B cell (primary cell): Measurements from ENCODE around the gene LHX5. TPM values are rescaled to one million over a fixed set of nuclear protein-coding genes. Genes with fewer than 3 reads are reported as not detected.

Experiments used
- ATAC-seq: fragments of 200-7000 bp; cut with Tn5 transposase; one replicate; pipeline ENCODE4 v1.10.0; 2021; ENCODE audit warnings: low read depth, mild to moderate bottlenecking, moderate number of reproducible peaks, moderate library complexity
- CTCF ChIA-PET: fragments of 350-600 bp; sonication (Branson Sonifier 250); formaldehyde crosslinking; loops from one replicate; lab custom pipeline; 2021; ENCODE audit warnings: antibody characterized with exemption, inconsistent platforms; lab: Charles Lee
- POLR2A ChIA-PET: fragments of 350-600 bp; sonication (Branson Sonifier 250); formaldehyde crosslinking; loops from one replicate; lab custom pipeline; 2021; ENCODE audit warnings: antibody characterized with exemption; lab: Charles Lee
- DNase-seq: peaks from one replicate; pipeline ENCODE4 v3.0.0; 2013
- H2AFZ ChIP-seq: 2 replicates; pipeline ENCODE4 v1.6.1; 2012; ENCODE audit warnings: mild to moderate bottlenecking, low read depth, low read length; ENCODE audit not compliant: insufficient read depth, poor library complexity, severe bottlenecking
- H3K27ac ChIP-seq, 2 donors: 1 replicate in 1 of 2; 2 replicates in 1 of 2; pipeline ENCODE4 v1.5.1; 2012 to 2013; ENCODE audit warnings: low read length in 2 of 2, mild to moderate bottlenecking in 2 of 2, moderate library complexity in 1 of 2
- H3K27me3 ChIP-seq, 4 experiments: fragments of 200-600 bp in 1 of 4; sonication (generic) in 1 of 4; replicated peaks in 1 of 4; 1 replicate in 2 of 4; 2 replicates in 2 of 4; pipeline versions ENCODE4 v1.6.1 to v1.7.0; 2013 to 2016; ENCODE audit warnings: low read length in 3 of 4, mild to moderate bottlenecking in 2 of 4, mixed read lengths in 1 of 4, moderate library complexity in 1 of 4; ENCODE audit not compliant: insufficient read depth in 4 of 4, control insufficient read depth in 3 of 4; ENCODE audit errors: control extremely low read depth in 1 of 4
- H3K36me3 ChIP-seq, 2 experiments: replicated peaks in 1 of 2; 1 replicate in 1 of 2; 2 replicates in 1 of 2; pipeline versions ENCODE4 v1.6.1 to v1.7.1; 2013; ENCODE audit warnings: low read length in 1 of 2; ENCODE audit not compliant: insufficient read depth in 2 of 2, control insufficient read depth in 1 of 2; ENCODE audit errors: control extremely low read depth in 1 of 2, extremely low read depth in 1 of 2
- H3K4me1 ChIP-seq, 2 donors: fragments of 200-600 bp in 1 of 2; sonication (generic) in 1 of 2; 1 replicate in 1 of 2; 2 replicates in 1 of 2; pipeline versions ENCODE4 v1.5.1 to v1.6.1; 2013 to 2017; ENCODE audit warnings: low read length in 2 of 2; ENCODE audit not compliant: control insufficient read depth in 2 of 2, insufficient read depth in 2 of 2
- H3K4me2 ChIP-seq: replicated peaks from 2 replicates; pipeline ENCODE3; 2012; ENCODE audit warnings: mild to moderate bottlenecking, low read depth, low read length; ENCODE audit not compliant: poor library complexity, severe bottlenecking
- H3K4me3 ChIP-seq, 5 experiments: fragments of 200-600 bp in 1 of 5; sonication (generic) in 1 of 5; 1 replicate in 3 of 5; 2 replicates in 2 of 5; pipeline versions ENCODE4 v1.5.1 to v1.7.0; 2011 to 2016; ENCODE audit warnings: low read length in 4 of 5, mild to moderate bottlenecking in 4 of 5, low read depth in 2 of 5, control low read depth in 1 of 5, moderate library complexity in 1 of 5; ENCODE audit not compliant: insufficient read depth in 1 of 5; ENCODE audit errors: control extremely low read depth in 1 of 5, extremely low read depth in 1 of 5
- H3K79me2 ChIP-seq: fragments of 200-600 bp; sonication (generic); one replicate; pipeline ENCODE4 v1.6.0; 2016; ENCODE audit warnings: low read length; ENCODE audit not compliant: control insufficient read depth, insufficient read depth
- H3K9ac ChIP-seq: fragments of 200-600 bp; sonication (generic); 2 replicates; pipeline ENCODE4 v1.6.1; 2017; ENCODE audit warnings: mild to moderate bottlenecking, low read length, moderate library complexity
- H3K9me3 ChIP-seq, 3 donors: one replicate each; pipeline versions ENCODE4 v1.6.1 to v1.7.1; 2013; ENCODE audit warnings: low read length in 2 of 3; ENCODE audit not compliant: control insufficient read depth in 2 of 3, insufficient read depth in 1 of 3; ENCODE audit errors: control extremely low read depth in 1 of 3
- H4K20me1 ChIP-seq: 2 replicates; pipeline ENCODE4 v1.6.0; 2012; ENCODE audit warnings: mild to moderate bottlenecking, low read length; ENCODE audit not compliant: insufficient read depth, control insufficient read depth, poor library complexity, severe bottlenecking
- H3K27ac Mint-ChIP-seq: one replicate; pipeline ENCODE4 v1.8.0; 2021; ENCODE audit warnings: mixed read lengths
- H3K27me3 Mint-ChIP-seq: one replicate; pipeline ENCODE4 v1.8.0; 2021; ENCODE audit warnings: mixed read lengths
- H3K4me1 Mint-ChIP-seq: one replicate; pipeline ENCODE4 v1.8.0; 2021; ENCODE audit warnings: mixed read lengths
- H3K4me3 Mint-ChIP-seq: one replicate; pipeline ENCODE4 v1.8.0; 2021; ENCODE audit warnings: mixed read lengths
- H3K9me3 Mint-ChIP-seq: one replicate; pipeline ENCODE4 v1.8.0; 2022; ENCODE audit warnings: mixed read lengths; ENCODE audit not compliant: insufficient read depth
- EZH2 ChIP-seq: IDR thresholded peaks from 2 replicates; pipeline ENCODE4 v1.6.1; 2012; ENCODE audit warnings: borderline replicate concordance, low read depth, mild to moderate bottlenecking, moderate library complexity, low read length; ENCODE audit not compliant: insufficient read depth, poor library complexity, severe bottlenecking
- WGBS: methylation state at CpG from one replicate; pipeline ENCODE4 v1.1.5; 2013; ENCODE audit warnings: missing lambda C conversion rate; ENCODE audit not compliant: insufficient coverage; 5-methylcytosine and 5-hydroxymethylcytosine counted together
- intact Hi-C: fragments of 100-400 bp; cut with micrococcal nuclease; formaldehyde crosslinking; loops from one replicate; pipeline ENCODE4 v1.10.0; 2022
- polyA plus RNA-seq: library from polyadenylated mRNA; depleted of rRNA; stranded (reverse); fragments of >200 nt; gene quantifications from 2 replicates; pipeline ENCODE4 v1.2.3, GENCODE V29; 2012
- total RNA-seq, 2 donors: library from RNA; stranded (reverse); fragments of 120-200 nt in 1 of 2; gene quantifications; 1 replicate in 1 of 2; 2 replicates in 1 of 2; pipeline versions ENCODE4 v1.2.3 to v1.2.4, GENCODE V29; 2013 to 2022
- TF ChIP-seq, protein P1 (sequence below): fragments of 200-600 bp; IDR thresholded peaks from one replicate; pipeline ENCODE4 v1.8.0; 2022; ENCODE audit warnings: antibody characterized with exemption, mild to moderate bottlenecking

LHX5 gene
- total and polyA plus RNA-seq, 2 donors (not counting 1 experiment from before 2014, with no cell fraction given) = not detected

DNA sequence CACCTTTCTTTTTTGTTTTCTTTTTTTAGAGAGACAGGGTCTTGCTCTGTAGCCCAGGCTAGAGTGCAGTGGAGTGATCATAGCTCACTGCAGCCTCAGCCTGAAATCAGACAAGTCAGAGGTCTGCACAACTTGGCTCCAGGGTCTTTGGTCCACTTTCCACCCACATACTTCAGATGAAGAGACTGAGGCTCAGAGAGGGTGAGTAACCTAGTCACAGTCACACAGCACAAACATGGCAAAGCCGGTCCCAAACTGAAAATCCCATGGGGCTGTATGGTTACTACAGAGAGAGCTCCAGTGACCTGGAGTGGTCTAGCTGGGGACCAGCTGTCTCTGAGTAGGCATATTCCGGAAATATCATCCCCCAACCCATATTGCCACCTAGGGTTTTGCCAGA is 19.2 kb downstream of the LHX5 start:
- Mint-ChIP-seq H3K27ac (no peak overlapping the region), H3K4me1 (no peaks in the 10 kb centered on the region), H3K27me3 (peaks cover 20% of the 10 kb centered on the region), H3K9me3 (no peaks in the 10 kb centered on the region), H3K4me3 (no peak overlapping the region)
- Histone ChIP-seq H4K20me1 (no peaks in the 10 kb centered on the region), H3K9me3 (peaks cover 0 to 3% (median 0%) of the 10 kb centered on the region in 3 donors), H3K4me3 (no peak overlapping the region), H3K79me2 (no peaks in the 10 kb centered on the region), H3K27ac (no peak overlapping the region), H2AFZ (no peak overlapping the region), H3K36me3 (no peaks in the 10 kb centered on the region), H3K4me1 (no peaks in the 10 kb centered on the region), H3K4me2 (no peak overlapping the region), H3K9ac (no peak overlapping the region), H3K27me3 (no peaks in the 10 kb centered on the region)
- intact Hi-C loops = no loop called here
- 80% methylated on average over 1 of the region's 2 CpGs for WGBS
- CTCF ChIA-PET = no interaction called here
- no peak for ATAC-seq
- no peak for DNase-seq
- no peak for TF ChIP-seq EZH2
- TF ChIP-seq, protein P1, sequence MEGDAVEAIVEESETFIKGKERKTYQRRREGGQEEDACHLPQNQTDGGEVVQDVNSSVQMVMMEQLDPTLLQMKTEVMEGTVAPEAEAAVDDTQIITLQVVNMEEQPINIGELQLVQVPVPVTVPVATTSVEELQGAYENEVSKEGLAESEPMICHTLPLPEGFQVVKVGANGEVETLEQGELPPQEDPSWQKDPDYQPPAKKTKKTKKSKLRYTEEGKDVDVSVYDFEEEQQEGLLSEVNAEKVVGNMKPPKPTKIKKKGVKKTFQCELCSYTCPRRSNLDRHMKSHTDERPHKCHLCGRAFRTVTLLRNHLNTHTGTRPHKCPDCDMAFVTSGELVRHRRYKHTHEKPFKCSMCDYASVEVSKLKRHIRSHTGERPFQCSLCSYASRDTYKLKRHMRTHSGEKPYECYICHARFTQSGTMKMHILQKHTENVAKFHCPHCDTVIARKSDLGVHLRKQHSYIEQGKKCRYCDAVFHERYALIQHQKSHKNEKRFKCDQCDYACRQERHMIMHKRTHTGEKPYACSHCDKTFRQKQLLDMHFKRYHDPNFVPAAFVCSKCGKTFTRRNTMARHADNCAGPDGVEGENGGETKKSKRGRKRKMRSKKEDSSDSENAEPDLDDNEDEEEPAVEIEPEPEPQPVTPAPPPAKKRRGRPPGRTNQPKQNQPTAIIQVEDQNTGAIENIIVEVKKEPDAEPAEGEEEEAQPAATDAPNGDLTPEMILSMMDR = no peak
- POLR2A ChIA-PET = no interaction called here

DNA sequence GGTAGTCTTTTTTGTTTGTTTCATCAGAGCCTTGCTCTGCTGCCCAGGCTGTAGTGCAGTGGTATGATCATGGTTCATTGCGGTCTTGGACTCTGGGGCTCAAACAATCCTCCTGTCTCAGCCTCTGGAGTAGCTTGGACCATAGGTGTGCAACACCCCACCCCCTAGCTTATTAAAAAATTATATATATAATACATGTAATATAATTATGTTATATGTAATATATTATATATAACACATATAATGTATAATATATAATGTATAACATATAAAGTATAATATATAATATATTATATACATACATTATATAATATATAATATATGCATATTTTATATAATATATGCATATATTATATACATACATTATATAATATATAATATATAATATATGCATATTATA is 21.8 kb downstream of the LHX5 start:
- CTCF ChIA-PET = no interaction called here
- Mint-ChIP-seq H3K27ac (no peak overlapping the region), H3K9me3 (no peaks in the 10 kb centered on the region), H3K4me3 (no peak overlapping the region), H3K4me1 (no peaks in the 10 kb centered on the region), H3K27me3 (peaks cover 26% of the 10 kb centered on the region)
- TF ChIP-seq EZH2 = no peak
- TF ChIP-seq, protein P1 = no peak
- Histone ChIP-seq H3K4me2 (no peak overlapping the region), H3K4me3 (no peak overlapping the region), H3K27ac (no peak overlapping the region), H3K9me3 (peaks cover 0 to 14% (median 0%) of the 10 kb centered on the region in 3 donors), H4K20me1 (no peaks in the 10 kb centered on the region), H3K27me3 (peaks cover 0 to 12% (median 3%) of the 10 kb centered on the region in 4 experiments), H3K79me2 (no peaks in the 10 kb centered on the region), H3K4me1 (no peaks in the 10 kb centered on the region), H2AFZ (no peak overlapping the region), H3K9ac (no peak overlapping the region), H3K36me3 (no peaks in the 10 kb centered on the region)
- intact Hi-C loops = no loop called here
- no CpG with 5 or more reads among the region's 1 CpG for WGBS
- DNase-seq (no peak), ATAC-seq (no peak)
- POLR2A ChIA-PET = no interaction called here
